ENCODE results near the gene WDR26. TPM values are rescaled to one million over a fixed set of nuclear protein-coding genes. Genes with fewer than 3 reads are reported as not detected.
"Not testable (repeated sequence)": the region's sequence is repeated elsewhere in the genome, so short reads cannot be mapped to it uniquely, and the experiment has no call there.

WDR26 gene
- total RNA-seq (2014; rRNA removed; shearing (Covaris generic); ENCODE audit: low replicate concordance) = 33.5 and 37.1 TPM in 2 replicates

DNA sequence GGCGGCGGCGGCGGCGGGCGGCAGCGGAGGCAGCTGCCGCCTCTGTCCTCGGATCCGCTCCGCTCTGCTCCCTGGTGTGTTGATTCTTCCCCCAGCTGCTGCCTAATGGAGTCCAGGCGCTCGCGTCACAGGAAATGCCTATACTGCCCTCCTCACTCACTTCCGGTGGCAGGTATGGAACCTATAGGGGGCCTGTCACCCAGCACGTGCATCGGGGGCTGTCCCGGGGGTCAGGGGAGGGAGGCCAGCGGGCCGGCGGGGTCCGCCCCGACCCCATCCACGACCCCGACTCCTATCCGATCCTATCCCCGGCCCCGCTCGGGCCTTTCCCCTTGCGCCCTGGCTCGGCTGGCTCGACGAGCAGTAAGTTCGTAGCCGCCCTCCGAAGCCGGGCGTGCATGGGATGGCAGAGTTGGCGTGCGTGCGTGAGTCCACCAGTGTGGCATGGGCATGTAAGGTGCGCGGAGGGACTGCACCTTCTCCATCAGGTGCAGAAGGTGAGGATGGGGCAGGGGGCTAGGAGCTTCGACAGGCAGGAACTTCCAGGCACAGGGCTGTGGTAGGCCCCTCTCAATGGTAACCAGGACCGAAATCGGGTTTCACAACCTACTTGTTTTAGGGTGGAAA is at the start of gene WDR26:
TSS of gene WDR26 (minus strand) at position 107 of the 627 bp plus-strand sequence.
- peaks cover 19% of the 10 kb centered on the region for H3K36me3 ChIP-seq
- peak within 1 kb of the TSS; percentile 67 for H3K4me3 ChIP-seq
- no peaks in the 10 kb centered on the region for H3K27me3 ChIP-seq
- peak; percentile 87 for DNase-seq
- no peaks in the 10 kb centered on the region for H3K9me3 ChIP-seq

DNA sequence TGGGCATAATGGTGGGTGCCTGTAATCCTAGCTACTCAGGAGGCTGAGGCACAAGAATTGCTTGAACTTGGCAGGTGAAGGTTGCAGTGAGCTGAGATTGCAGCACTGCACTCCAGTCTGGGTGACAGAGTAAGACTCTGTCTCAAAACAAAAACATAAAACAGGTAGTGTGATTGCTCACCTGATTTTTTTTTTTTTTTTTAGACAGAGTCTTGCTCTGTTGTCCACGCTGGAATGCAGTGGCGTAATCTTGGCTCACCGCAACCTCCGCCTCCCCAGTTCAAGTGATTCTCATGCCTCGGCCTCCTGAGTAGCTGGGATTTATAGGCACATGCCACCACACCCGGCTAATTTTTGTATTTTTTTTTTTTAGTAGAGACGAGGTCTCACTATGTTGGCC is 48.6 kb upstream of the WDR26 start:
- not testable (repeated sequence) for H3K4me3 ChIP-seq, H3K27me3 ChIP-seq, DNase-seq, H3K36me3 ChIP-seq, H3K9me3 ChIP-seq

DNA sequence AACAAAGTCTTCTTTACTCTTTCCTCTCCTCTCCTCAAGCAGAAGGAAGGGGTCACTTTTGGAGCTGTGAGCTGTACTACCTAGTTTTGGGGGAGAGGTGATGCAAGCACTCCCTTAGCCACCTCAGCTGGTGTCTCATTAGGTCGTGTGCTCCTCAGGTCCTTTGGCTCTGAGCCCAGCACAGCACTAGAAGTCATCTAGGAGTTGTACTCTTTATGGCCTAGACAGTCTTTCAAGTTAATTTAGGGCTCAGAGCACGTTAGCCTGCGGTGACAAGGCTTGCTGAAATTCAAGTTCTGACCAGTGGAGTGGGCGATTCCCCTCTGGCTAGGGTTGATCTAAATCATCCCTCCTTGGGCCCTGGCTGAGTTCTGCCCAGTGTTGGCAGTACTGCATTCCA is 48.0 kb upstream of the WDR26 start:
- Histone ChIP-seq H3K9me3 (peaks cover 7% of the 10 kb centered on the region), H3K27me3 (no peaks in the 10 kb centered on the region), H3K4me3 (no peak overlapping the region), H3K36me3 (no peaks in the 10 kb centered on the region)
- DNase-seq = no peak

DNA sequence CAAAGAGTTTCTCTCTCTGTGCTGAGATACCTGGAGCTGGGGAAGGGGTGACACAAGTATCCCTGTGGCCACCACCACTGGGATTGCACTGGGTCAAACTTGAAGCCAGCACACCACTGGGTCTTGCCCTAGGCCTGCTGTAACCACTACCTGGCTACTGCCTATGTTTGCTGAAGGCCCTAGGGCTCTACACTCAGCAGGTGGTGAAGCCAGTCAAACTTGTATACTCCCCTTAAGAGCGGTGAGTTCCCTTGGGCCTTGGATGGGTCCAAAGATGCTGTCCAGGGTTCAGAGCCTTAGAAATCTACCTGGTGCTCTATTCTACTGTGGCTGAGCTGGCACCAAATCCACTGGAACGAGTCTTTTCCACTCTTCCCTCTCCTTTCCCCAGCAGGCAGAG is 47.0 kb upstream of the WDR26 start:
- Histone ChIP-seq H3K36me3 (no peaks in the 10 kb centered on the region), H3K9me3 (peaks cover 7% of the 10 kb centered on the region), H3K27me3 (no peaks in the 10 kb centered on the region), H3K4me3 (no peak overlapping the region)
- DNase-seq = no peak

DNA sequence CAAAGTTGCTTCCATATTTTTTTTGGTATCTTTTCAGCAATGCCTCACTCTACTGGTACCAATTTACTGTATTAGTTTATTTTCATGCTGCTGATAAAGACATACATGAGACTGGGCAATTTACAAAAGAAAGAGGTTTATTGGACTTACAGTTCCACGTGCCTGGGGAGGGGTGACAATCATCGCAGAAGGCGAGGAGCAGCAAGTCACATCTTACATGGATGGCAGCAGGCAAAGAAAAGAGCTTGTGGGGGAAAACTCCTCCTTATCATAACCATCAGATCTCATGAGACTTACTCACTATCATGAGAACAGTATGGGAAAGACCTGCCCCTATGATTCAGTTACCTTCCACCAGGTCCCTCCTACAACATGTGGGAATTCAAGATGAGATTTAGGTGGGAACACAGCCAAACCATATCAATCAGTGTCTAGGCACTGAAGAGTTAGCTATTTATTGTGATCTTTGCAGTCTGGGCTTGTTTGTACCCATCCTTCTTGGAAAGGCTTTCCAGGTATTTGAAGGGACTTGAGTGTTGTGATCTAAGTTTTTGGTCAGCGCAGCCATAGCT is 46.4 kb upstream of the WDR26 start:
- H3K4me3 ChIP-seq, DNase-seq, H3K9me3 ChIP-seq, H3K36me3 ChIP-seq, H3K27me3 ChIP-seq: not testable (repeated sequence)

DNA sequence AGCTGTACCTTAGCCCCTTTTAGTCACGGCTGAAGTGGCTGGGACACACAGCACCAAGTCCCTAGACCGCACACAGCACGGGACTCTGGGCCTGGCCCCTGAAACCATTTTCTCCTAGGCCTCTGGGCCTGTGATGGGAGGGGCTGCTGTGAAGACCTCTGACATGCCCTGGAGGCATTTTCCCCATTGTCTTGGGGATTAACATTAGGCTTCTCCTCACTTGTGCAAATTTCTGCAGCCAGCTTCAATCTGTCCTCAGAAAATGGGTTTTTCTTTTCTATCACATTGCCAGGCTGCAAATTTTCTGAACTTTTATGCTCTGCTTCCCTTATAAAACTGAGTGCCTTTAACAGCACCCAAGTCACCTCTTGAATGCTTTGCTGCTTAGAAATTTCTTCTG is 45.6 kb upstream of the WDR26 start:
- not testable (repeated sequence) for DNase-seq, H3K36me3 ChIP-seq, H3K4me3 ChIP-seq, H3K9me3 ChIP-seq, H3K27me3 ChIP-seq

DNA sequence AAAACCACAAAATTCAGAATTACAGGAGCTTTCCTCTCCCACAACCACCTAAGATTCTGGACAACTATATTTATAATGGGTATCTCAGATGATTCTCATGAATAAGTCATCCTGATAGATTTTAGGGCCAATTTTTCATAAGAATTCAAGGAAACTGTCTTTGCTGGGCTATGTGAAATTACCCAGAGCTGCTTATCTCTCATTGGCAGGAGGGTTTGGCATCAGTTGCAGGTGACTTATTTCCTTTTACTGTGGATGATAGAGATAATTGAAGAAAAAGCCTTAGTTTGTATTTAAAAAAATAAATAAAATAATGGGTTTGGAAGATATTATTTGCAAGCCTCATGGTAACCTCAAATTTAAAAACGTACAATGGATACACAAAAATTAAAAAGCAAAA is 38.2 kb upstream of the WDR26 start:
- Histone ChIP-seq H3K9me3 (peaks cover 2% of the 10 kb centered on the region; the same call in 1 of the 2 replicates), H3K36me3 (no peaks in the 10 kb centered on the region), H3K4me3 (no peak overlapping the region), H3K27me3 (no peaks in the 10 kb centered on the region)
- DNase-seq = no peak

DNA sequence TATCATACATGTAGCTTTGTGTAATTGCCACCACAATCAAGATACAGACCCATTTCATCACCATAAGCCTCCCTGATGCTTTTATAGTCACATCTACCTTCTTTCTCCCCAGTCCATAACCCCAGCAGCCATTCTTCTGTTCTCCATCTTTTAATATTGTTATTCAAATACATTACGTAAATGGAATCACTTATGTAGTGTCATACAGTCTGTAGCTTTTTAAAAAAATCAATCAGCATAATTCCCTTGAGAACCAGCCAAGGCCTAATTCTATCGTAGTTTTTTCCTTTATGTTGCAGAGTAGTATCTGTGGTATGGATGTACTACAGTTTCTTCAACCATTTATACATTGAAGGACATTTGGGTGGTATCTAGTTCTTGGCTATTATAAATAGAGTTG is 31.6 kb upstream of the WDR26 start:
- Histone ChIP-seq H3K36me3 (no peaks in the 10 kb centered on the region), H3K9me3 (0 out of 2 replicates have a peak, but pooled peaks cover 2% of the 10 kb centered on the region), H3K27me3 (no peaks in the 10 kb centered on the region), H3K4me3 (no peak overlapping the region)
- no peak for DNase-seq

DNA sequence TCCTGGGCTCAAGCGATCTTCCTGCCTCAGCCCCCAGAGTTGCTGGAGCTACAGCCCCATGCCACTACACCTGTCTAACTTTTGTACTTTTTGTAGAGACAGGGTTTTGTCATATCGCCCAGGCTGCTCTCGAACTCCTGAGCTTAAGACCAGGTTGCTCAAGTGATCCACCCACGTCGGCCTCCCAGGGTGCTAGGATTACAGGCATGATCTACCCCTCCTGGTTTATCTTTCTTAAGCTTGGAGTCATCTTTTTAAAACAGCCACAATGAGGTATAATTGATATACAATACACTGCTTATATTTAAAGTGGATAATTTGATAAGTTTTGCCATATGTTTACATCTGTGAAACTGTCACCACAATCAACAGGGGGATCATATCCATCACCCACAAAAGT is 25.4 kb upstream of the WDR26 start:
- H3K4me3 ChIP-seq = no peak overlapping the region
- no peak for DNase-seq
- no peaks in the 10 kb centered on the region for H3K36me3 ChIP-seq
- H3K9me3 ChIP-seq = no peaks in the 10 kb centered on the region
- no peaks in the 10 kb centered on the region for H3K27me3 ChIP-seq

DNA sequence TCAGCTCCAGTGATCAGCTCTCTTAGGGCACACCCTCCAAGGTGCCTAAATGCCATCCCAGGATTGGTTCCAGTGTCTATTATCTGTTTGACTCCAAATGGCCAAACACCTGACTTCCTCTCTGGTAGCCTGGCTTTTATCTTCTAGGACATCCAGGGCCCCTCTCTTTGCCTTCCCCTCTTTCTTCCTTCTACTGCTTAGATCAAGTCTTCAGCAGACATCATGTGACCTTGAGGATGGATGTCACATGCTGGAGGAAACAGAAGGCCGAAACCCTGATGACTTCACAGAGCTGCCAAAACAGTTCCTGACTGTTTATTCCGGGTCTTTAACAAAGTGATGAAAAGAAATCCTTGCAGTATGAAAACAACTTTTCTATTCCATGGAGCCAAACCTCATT is 24.4 kb upstream of the WDR26 start:
- H3K9me3 ChIP-seq = no peaks in the 10 kb centered on the region
- H3K36me3 ChIP-seq = peaks cover 2% of the 10 kb centered on the region; the same call in 1 of the 2 replicates
- no peaks in the 10 kb centered on the region for H3K27me3 ChIP-seq
- H3K4me3 ChIP-seq = no peak overlapping the region
- no peak for DNase-seq

DNA sequence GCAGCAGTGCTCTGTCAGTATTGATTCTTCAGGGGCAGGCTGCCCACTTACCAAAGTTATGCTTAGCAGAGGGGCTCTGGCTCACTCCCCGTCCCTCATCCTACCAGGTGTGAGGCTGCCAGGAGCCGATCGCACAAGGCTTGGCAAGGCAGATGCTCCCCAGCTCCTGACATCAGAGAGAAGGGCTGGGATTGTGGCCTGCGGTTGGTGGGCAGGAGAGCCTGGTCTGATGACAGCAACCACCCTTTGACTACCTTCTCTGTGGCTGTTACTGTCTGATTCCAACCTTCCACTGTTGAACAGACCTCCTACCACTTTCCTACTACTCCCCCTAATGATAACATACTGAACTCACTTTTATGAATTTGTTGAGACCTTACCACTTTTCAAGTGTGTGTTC is 23.7 kb upstream of the WDR26 start:
- Histone ChIP-seq H3K36me3 (peaks cover 2% of the 10 kb centered on the region; the same call in 1 of the 2 replicates), H3K9me3 (no peaks in the 10 kb centered on the region), H3K4me3 (no peak overlapping the region), H3K27me3 (no peaks in the 10 kb centered on the region)
- DNase-seq = no peak

DNA sequence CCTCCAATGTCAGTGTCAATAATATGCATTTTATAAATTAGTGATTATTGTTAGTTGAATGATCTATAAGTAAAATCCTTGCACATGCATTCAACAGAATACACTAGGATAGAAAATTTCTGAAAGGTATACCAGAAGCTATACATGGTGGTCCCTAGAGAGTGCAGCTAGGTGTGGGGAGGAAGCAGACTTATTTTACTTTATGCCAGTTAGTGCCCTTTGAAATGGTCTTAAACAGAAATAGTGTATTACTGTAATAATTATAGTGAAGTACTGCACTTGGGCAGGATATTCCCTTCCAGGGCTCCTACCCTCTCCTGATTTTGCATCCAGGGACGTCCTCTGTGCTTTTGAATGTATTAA is 23.2 kb upstream of the WDR26 start:
- H3K9me3 ChIP-seq = no peaks in the 10 kb centered on the region
- no peak overlapping the region for H3K4me3 ChIP-seq
- H3K27me3 ChIP-seq = no peaks in the 10 kb centered on the region
- no peak for DNase-seq
- peaks cover 2% of the 10 kb centered on the region; the same call in 1 of the 2 replicates for H3K36me3 ChIP-seq

DNA sequence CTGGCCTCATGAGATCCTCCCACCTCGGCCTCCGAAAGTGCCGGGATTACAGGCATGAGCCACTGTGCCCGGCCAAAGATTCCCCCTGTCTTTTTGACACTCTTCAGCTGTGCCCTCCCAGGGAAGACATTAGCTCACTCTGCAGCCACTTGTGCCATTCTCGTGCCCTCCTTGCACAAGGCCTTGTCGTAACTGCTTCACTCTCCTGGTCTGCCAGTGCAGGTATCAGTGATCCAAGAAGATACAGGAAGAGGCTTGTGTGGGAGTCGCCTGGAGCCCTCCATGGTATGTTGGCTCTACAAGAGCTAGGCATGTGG is 22.0 kb upstream of the WDR26 start:
- peaks cover 2% of the 10 kb centered on the region; the same call in 1 of the 2 replicates for H3K36me3 ChIP-seq
- H3K27me3 ChIP-seq = no peaks in the 10 kb centered on the region
- no peak overlapping the region for H3K4me3 ChIP-seq
- DNase-seq = no peak
- no peaks in the 10 kb centered on the region for H3K9me3 ChIP-seq

DNA sequence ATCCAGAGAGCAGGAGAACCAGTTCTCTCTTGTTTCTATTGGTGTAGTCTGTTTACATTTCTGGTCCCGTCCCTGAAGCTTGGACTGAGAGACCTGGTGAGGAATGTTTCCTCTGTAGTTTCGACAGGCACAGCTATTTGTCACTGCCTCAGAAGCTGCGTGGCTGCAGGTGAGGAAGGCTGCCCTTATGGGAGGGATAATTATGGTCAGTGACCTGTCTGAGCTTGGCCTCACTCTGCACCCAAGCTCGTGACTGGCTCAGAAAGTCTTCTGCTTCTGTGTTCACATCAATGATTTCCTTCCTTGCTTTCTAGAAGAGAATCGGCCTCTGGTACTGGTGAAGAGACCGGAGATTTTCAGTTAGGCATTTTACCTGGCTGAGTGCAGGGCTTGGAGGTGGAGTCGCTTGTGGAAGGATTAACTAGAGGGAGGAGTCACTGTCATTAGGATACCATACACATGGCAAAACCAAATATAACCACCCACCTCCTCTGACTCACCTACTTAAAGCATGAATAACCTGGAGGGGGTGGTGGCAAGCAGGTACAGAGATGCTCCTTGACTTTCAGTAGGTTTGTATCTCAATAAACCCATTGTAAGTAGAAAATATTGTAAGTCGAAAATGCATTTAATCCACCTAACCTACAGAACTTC is 19.9 kb upstream of the WDR26 start:
- Histone ChIP-seq H3K27me3 (no peaks in the 10 kb centered on the region), H3K36me3 (peaks cover 2% of the 10 kb centered on the region; the same call in 1 of the 2 replicates), H3K9me3 (no peaks in the 10 kb centered on the region), H3K4me3 (no peak overlapping the region)
- DNase-seq = no peak

DNA sequence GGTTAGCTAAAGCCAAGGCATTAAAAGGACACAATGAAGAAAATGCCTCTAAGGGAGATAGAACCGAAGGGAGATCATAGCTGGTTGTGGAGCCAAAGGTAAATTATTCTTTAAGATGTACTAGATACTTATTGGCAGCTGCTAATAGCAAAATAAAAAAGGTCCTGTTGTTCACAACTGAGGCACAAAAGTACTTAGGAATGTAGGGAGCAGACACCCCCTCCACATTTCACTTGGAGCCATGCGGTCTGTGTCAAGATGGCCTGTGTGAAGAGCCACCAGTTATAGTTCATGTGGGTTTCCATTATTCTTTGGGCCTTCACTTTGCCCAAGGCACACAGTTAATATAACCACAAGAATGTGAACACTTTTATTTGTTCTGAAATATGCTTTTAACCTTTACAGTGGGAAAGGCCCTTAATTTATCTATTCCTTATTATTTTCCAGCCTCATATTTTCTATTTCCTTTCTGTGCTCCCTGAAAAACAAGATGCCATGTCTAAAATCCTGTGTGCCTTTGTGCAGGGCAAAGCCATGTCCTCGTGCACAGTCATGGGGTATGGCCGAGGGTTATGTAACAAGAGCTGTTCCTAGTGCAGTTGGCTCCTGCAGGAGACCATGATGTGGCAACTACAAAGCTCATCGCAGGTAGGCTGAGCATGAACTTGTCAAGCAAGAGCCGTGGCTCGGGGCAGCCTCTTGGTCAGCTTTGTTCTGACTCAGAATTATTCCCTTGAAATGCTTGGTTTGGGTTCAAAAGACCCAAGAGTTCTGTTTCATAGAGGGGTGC is 16.2 kb upstream of the WDR26 start:
- no peaks in the 10 kb centered on the region for H3K27me3 ChIP-seq
- H3K4me3 ChIP-seq = no peak overlapping the region
- H3K36me3 ChIP-seq = peaks cover 2% of the 10 kb centered on the region; the same call in 1 of the 2 replicates
- H3K9me3 ChIP-seq = no peaks in the 10 kb centered on the region
- DNase-seq = no peak

DNA sequence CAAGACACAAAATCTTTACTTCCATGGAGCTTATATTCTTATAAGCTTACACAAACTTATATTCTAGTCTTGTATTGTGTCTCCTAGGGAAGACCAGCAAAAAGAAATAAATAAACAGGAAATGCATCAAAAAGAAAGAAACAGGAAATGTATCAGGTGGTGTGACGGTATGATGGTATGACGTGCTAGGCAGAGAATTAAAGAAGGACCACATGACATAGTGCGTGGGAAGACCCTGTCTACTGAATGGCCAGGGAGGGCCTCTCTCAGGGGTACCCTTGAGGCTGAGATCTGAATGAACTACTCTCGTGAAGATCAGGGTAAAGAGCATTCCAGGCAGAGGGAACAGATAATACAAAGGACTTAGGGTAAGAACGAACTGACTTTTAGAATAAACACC is 15.6 kb upstream of the WDR26 start:
- Histone ChIP-seq H3K36me3 (peaks cover 2% of the 10 kb centered on the region; the same call in 1 of the 2 replicates), H3K27me3 (no peaks in the 10 kb centered on the region), H3K9me3 (no peaks in the 10 kb centered on the region), H3K4me3 (no peak overlapping the region)
- no peak for DNase-seq

DNA sequence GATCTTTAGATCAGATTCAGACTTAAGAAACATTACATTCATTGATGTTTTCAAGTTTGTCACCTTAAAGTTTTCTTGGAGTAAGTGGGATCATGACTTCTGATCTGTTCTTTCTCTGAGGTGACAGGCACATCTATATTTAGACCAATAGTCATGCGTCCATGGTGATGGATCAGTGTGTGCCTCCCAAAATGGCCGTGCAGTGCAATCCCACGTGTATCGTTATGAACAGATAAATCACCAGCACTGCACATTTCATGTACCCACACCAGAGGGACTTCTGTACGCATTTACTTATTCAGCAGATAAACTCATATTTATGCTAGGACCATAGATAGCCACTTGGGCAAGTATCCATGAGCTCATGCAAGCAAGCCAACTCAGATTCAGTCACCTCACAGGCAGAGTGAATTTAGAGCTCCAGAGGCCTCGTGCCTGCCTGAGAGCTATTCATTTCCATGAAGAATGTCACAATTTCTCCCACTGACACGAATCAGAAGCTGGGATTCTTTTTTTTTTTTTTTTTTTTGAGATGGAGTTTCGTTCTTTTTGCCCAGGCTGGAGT is 13.9 kb upstream of the WDR26 start:
- Histone ChIP-seq H3K4me3 (no peak overlapping the region), H3K27me3 (no peaks in the 10 kb centered on the region), H3K9me3 (no peaks in the 10 kb centered on the region), H3K36me3 (no peaks in the 10 kb centered on the region)
- DNase-seq = no peak

All from MG63 (cell line).